Esophagus muscularis mucosa (tissue), 4 donors: ENCODE measurements around the gene SORBS1. TPM values are rescaled to one million over a fixed set of nuclear protein-coding genes. Genes with fewer than 3 reads are reported as not detected.

Source experiments
- DNase-seq: peaks from one replicate; pipeline ENCODE4 v3.0.0-alpha.2; 2017; ENCODE audit errors: extremely low spot score
- H3K27ac ChIP-seq, 4 donors: fragments of 200-600 bp; sonication (generic); replicated peaks in 1 of 4; 1 replicate in 3 of 4; 2 replicates in 1 of 4; pipeline ENCODE4 v1.5.1; 2016 to 2019; ENCODE audit warnings: mild to moderate bottlenecking in 1 of 4
- H3K27me3 ChIP-seq, 4 donors: fragments of 200-600 bp; sonication (generic); one replicate each; pipeline versions ENCODE4 v1.5.1 to v1.6.0; 2016 to 2019
- H3K36me3 ChIP-seq, 4 donors: fragments of 200-600 bp; sonication (generic); one replicate each; pipeline ENCODE4 v1.5.1; 2016 to 2019
- H3K4me1 ChIP-seq, 4 donors: fragments of 200-600 bp; sonication (generic); one replicate each; pipeline ENCODE4 v1.5.1; 2016 to 2019
- H3K4me3 ChIP-seq, 4 donors: fragments of 200-600 bp; sonication (generic); 1 replicate in 2 of 4; 2 replicates in 2 of 4; pipeline ENCODE4 v1.5.1; 2016 to 2019; ENCODE audit warnings: mild to moderate bottlenecking in 4 of 4, moderate library complexity in 1 of 4
- H3K9me3 ChIP-seq, 4 donors: fragments of 200-600 bp; sonication (generic); 1 replicate in 3 of 4; 2 replicates in 1 of 4; pipeline ENCODE4 v1.5.1; 2016 to 2019
- EP300 ChIP-seq: sonication (generic); formaldehyde crosslinking; IDR thresholded peaks from one replicate; pipeline ENCODE4 v1.6.1; 2017; ENCODE audit warnings: antibody characterized with exemption
- POLR2A ChIP-seq: fragments of 450-650 bp; IDR thresholded peaks from one replicate; pipeline ENCODE4 v1.6.1; 2017; ENCODE audit warnings: antibody characterized with exemption, moderate library complexity, mild to moderate bottlenecking, low read depth
- POLR2AphosphoS5 ChIP-seq, 2 donors: sonication (generic); formaldehyde crosslinking; IDR thresholded peaks; one replicate each; pipeline ENCODE4 v1.6.1; 2017; ENCODE audit warnings: antibody characterized with exemption in 2 of 2
- WGBS: methylation state at CpG from one replicate; pipeline ENCODE4 v1.1.5; 2018; 5-methylcytosine and 5-hydroxymethylcytosine counted together
- intact Hi-C: fragments of 100-400 bp; cut with DNase I; formaldehyde crosslinking; loops from one replicate; pipeline ENCODE4 v1.15.1; 2023
- total RNA-seq, 4 donors: library from RNA; depleted of rRNA; stranded (reverse); fragments of >200 nt; gene quantifications; one replicate each; pipeline versions ENCODE4 v1.1.0 to v1.2.1, GENCODE V29; 2016
- TF ChIP-seq, protein P1 (sequence below), 3 experiments: fragments of 200-600 bp in 2 of 3; fragments of 450-650 bp in 1 of 3; sonication (generic) in 2 of 3; IDR thresholded peaks; one replicate each; pipeline ENCODE4 v1.5.1; 2017 to 2019; ENCODE audit warnings: antibody characterized with exemption in 3 of 3, mild to moderate bottlenecking in 2 of 3, moderate library complexity in 1 of 3

SORBS1 gene
- total RNA-seq, 4 donors from 2014 or later = 1,569 to 2,231 (median 1,854) TPM

DNA sequence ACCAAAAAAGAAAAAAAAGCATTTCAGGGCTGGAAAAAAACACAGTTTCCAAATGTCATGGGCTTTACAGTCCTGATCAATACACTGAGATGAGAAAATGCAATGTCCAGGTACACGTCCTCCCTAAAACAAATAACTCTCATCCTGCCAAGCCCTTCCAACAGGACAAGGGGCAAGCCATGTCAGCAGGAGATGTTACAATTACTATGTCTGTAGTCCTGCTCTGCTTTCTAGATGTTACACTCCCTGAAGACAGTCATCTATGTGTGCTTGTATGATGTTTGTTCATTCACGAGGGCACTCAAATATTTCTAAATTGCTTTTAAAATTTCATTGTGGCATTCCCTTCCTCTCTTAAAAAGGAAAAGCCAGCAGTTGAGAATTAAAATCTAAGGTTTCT, 103.2 kb downstream of the SORBS1 start:
- H3K9me3 ChIP-seq = no peaks in the 10 kb centered on the region
- peaks cover 0 to 13% (median 0%) of the 10 kb centered on the region in 4 donors for H3K36me3 ChIP-seq
- TF ChIP-seq POLR2A (no peak), EP300 (no peak), POLR2AphosphoS5 (IDR thresholded peaks at IDR 0.05) (no peak)
- TF ChIP-seq, protein P1, sequence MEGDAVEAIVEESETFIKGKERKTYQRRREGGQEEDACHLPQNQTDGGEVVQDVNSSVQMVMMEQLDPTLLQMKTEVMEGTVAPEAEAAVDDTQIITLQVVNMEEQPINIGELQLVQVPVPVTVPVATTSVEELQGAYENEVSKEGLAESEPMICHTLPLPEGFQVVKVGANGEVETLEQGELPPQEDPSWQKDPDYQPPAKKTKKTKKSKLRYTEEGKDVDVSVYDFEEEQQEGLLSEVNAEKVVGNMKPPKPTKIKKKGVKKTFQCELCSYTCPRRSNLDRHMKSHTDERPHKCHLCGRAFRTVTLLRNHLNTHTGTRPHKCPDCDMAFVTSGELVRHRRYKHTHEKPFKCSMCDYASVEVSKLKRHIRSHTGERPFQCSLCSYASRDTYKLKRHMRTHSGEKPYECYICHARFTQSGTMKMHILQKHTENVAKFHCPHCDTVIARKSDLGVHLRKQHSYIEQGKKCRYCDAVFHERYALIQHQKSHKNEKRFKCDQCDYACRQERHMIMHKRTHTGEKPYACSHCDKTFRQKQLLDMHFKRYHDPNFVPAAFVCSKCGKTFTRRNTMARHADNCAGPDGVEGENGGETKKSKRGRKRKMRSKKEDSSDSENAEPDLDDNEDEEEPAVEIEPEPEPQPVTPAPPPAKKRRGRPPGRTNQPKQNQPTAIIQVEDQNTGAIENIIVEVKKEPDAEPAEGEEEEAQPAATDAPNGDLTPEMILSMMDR (IDR thresholded peaks at IDR 0.05) = no peak
- peak overlapping the region; percentile 85 to 97 (median 94) for H3K27ac ChIP-seq
- no peaks in the 10 kb centered on the region for H3K27me3 ChIP-seq
- DNase-seq = no peak
- H3K4me1 ChIP-seq = peaks cover 40 to 100% (median 98%) of the 10 kb centered on the region in 4 donors
- 59% methylated on average over 2 of the region's 2 CpGs for WGBS
- H3K4me3 ChIP-seq = no peak overlapping the region
- intact Hi-C loops = no loop called here

DNA sequence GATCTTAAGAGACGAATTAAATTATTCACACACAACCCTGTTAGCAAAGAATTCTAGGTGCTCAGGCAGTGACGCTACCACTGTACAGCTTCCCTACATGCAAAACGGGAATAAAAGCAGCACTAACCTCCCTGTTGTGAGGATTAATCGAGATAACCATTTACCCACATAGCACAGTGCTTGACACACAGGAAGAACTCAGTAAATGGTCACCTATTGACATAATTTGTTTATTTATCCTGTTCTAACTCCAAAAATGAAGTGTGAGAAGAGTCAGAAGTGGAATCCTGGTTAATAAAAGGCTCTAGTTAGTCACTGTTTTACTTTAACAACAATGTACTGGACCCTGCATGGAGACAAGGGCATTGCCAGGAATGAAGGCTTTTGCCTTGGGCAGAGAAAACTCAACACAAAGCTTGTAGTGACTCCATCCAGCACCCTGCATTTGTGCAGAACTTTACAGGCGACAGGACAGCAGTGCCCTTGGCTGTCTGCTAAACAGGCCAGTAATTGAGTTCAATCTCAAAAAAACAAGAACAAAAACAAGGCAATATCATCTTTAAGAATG, 103.8 kb downstream of the SORBS1 start:
- H3K4me1 ChIP-seq = peaks cover 37 to 100% (median 98%) of the 10 kb centered on the region in 4 donors
- WGBS = 44% methylated on average over 5 of the region's 5 CpGs

DNA sequence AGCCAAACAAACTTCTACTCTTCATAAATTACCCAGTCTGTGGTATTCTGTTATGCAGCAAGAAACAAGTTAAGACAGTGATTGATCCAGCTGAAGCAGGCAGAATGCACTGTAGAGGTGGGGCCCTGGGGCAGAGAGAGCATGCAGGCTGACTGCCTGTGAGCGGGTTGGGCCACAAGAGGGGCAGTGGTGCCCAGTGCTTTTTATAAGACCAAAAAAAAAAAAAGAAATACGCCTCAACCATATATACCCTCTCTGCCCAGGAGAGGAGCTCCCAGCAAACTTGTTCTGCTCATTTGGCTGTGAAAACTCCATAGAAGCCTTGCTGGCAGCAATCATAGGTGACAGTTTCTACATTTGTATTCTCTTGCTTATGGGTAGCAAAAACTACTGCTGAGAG, 104.7 kb downstream of the SORBS1 start:
- Histone ChIP-seq H3K27me3 (no peaks in the 10 kb centered on the region), H3K4me3 (no peak overlapping the region), H3K9me3 (no peaks in the 10 kb centered on the region), H3K4me1 (peaks cover 40 to 100% (median 99%) of the 10 kb centered on the region in 4 donors), H3K27ac (peak overlapping the region; percentile 85 to 97 (median 94)), H3K36me3 (peaks cover 0 to 13% (median 0%) of the 10 kb centered on the region in 4 donors)
- TF ChIP-seq EP300 (no peak), POLR2AphosphoS5 (IDR thresholded peaks at IDR 0.05) (peak in 1 of 2 donors; percentile 15), POLR2A (no peak)
- TF ChIP-seq, protein P1 (IDR thresholded peaks at IDR 0.05) = peak in 1 of 3 experiments; percentile 28
- 58% methylated on average over 2 of the region's 2 CpGs for WGBS
- no peak for DNase-seq
- intact Hi-C loops = no loop called here

More for the DNA sequence above, 103.8 kb downstream of the SORBS1 start:
- peak overlapping the region in 1 of 4 donors; percentile 4 for H3K4me3 ChIP-seq
- peaks cover 0 to 13% (median 0%) of the 10 kb centered on the region in 4 donors for H3K36me3 ChIP-seq
- TF ChIP-seq, protein P1 (IDR thresholded peaks at IDR 0.05) = no peak
- TF ChIP-seq POLR2AphosphoS5 (IDR thresholded peaks at IDR 0.05) = peak in 1 of 2 donors; percentile 60
- intact Hi-C loops = no loop called here
- H3K27me3 ChIP-seq = no peaks in the 10 kb centered on the region
- no peak for DNase-seq
- peak overlapping the region; percentile 85 to 97 (median 94) for H3K27ac ChIP-seq
- no peaks in the 10 kb centered on the region for H3K9me3 ChIP-seq

DNA sequence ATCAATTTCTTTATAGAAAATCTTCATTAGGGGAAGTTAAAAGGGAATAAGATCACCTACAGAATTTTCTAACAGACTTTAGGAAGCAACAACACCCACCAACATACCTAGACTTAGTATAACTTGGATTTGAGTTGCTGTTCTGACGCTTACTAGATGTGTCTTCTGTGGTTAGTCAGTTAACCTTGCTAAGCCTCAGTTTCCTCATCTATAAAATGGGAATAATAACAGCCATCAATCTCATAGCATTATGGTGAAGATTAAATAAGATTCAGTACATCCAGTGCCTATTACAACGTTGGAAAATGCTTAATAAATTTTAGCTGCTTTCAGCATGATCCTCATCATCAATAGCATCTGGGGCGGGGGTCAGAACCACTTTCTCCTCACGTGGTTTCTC, 106.2 kb downstream of the SORBS1 start:
- Histone ChIP-seq H3K27me3 (no peaks in the 10 kb centered on the region), H3K4me3 (no peak overlapping the region), H3K9me3 (no peaks in the 10 kb centered on the region), H3K27ac (peak overlapping the region; percentile 85 to 97 (median 94)), H3K36me3 (peaks cover 0 to 13% (median 0%) of the 10 kb centered on the region in 4 donors), H3K4me1 (peaks cover 34 to 100% (median 100%) of the 10 kb centered on the region in 4 donors)
- DNase-seq = no peak
- WGBS = 52% methylated on average over 4 of the region's 4 CpGs
- intact Hi-C loops = no loop called here
- TF ChIP-seq POLR2AphosphoS5 (IDR thresholded peaks at IDR 0.05) (no peak), POLR2A (no peak), EP300 (no peak)
- TF ChIP-seq, protein P1 (IDR thresholded peaks at IDR 0.05) = no peak
